HG03039 (cell line): ENCODE measurements around the gene PHF21A.
"Not testable (repeated sequence)": the region's sequence is repeated elsewhere in the genome, so short reads cannot be mapped to it uniquely, and the experiment has no call there.

Experiments
- ATAC-seq: cut with Tn5 transposase; IDR thresholded peaks from one replicate; pipeline ENCODE4 v1.9.1; 2021; ENCODE audit warnings: mild to moderate bottlenecking, moderate library complexity; ENCODE audit not compliant: unreplicated experiment

The PHF21A gene

GRCh38 chr11:46120346-46121300, 631 bp downstream of the PHF21A start:
- ATAC-seq = peak; percentile 7

GRCh38 chr11:46119352-46120216, 1.7 kb downstream of the PHF21A start:
- ATAC-seq = no peak

- ATAC-seq = no peak
These were observed 2.4 kb downstream of the PHF21A start for GRCh38 chr11:46118702-46119351.

- no peak for ATAC-seq
These were observed 3.4 kb downstream of the PHF21A start for GRCh38 chr11:46117842-46118241.

- not testable (repeated sequence) for ATAC-seq
These were observed 4.6 kb downstream of the PHF21A start for GRCh38 chr11:46116712-46117037.

- no peak for ATAC-seq
These were observed 5.1 kb downstream of the PHF21A start for GRCh38 chr11:46116007-46116711.

GRCh38 chr11:46114961-46115360, 6.3 kb downstream of the PHF21A start:
- no peak for ATAC-seq

GRCh38 chr11:46114378-46114777, 6.9 kb downstream of the PHF21A start:
- ATAC-seq = no peak

- peak; percentile 63 for ATAC-seq
These were observed 8.2 kb downstream of the PHF21A start for GRCh38 chr11:46112961-46113607.

- ATAC-seq = no peak
These were observed 12.5 kb downstream of the PHF21A start for GRCh38 chr11:46108751-46109150.

- no peak for ATAC-seq
These were observed 13.5 kb downstream of the PHF21A start for GRCh38 chr11:46107780-46108179.

- no peak for ATAC-seq
These were observed 13.9 kb downstream of the PHF21A start for GRCh38 chr11:46107408-46107718.

- ATAC-seq = no peak
These were observed 14.5 kb downstream of the PHF21A start for GRCh38 chr11:46106530-46107407.

- no peak for ATAC-seq
These were observed 15.3 kb downstream of the PHF21A start for GRCh38 chr11:46105926-46106325.

GRCh38 chr11:46105134-46105628, 16.1 kb downstream of the PHF21A start:
- no peak for ATAC-seq

- ATAC-seq = no peak
These were observed 18.4 kb downstream of the PHF21A start for GRCh38 chr11:46102843-46103242.

GRCh38 chr11:46100670-46101069, 20.6 kb downstream of the PHF21A start:
- ATAC-seq = peak; percentile 67

- ATAC-seq = no peak
These were observed 21.3 kb downstream of the PHF21A start for GRCh38 chr11:46099963-46100316.

- ATAC-seq = no peak
These were observed 30.9 kb downstream of the PHF21A start for GRCh38 chr11:46090375-46090774.
